Neural progenitor cell (in vitro differentiated cells): ENCODE data around the gene STRN3. TPM values are rescaled to one million over a fixed set of nuclear protein-coding genes. Genes with fewer than 3 reads are reported as not detected.
A peak's percentile ranks its signal among the peaks of the same experiment; 100 is the strongest.

Experiments
- DNase-seq: peaks from one replicate; pipeline ENCODE4 v3.0.0-alpha.2; 2016; ENCODE audit warnings: low spot score
- H2AFZ ChIP-seq: fragments of 200-600 bp; sonication (generic); replicated peaks from 2 replicates; pipeline ENCODE4 v1.6.1; 2016; ENCODE audit warnings: antibody characterized with exemption
- H3F3A ChIP-seq: fragments of 200-600 bp; sonication (generic); 2 replicates; pipeline ENCODE4 v1.6.1; 2016; ENCODE audit warnings: antibody characterized with exemption, low read depth
- H3K27ac ChIP-seq: fragments of 200-600 bp; sonication (generic); 2 replicates; pipeline ENCODE4 v1.5.1; 2016; ENCODE audit warnings: mild to moderate bottlenecking
- H3K27me3 ChIP-seq: fragments of 200-600 bp; sonication (generic); 2 replicates; pipeline ENCODE4 v1.6.1; 2016; ENCODE audit warnings: mild to moderate bottlenecking, moderate library complexity
- H3K36me3 ChIP-seq: fragments of 200-600 bp; sonication (generic); 2 replicates; pipeline ENCODE4 v1.5.1; 2016
- H3K4me1 ChIP-seq: fragments of 200-600 bp; sonication (generic); 2 replicates; pipeline ENCODE4 v1.6.1; 2016; ENCODE audit warnings: mixed run types
- H3K4me2 ChIP-seq: fragments of 200-600 bp; sonication (generic); 2 replicates; pipeline ENCODE4 v1.6.1; 2016
- H3K4me3 ChIP-seq: fragments of 200-600 bp; sonication (generic); 2 replicates; pipeline ENCODE4 v1.5.1; 2016
- H3K79me2 ChIP-seq: fragments of 200-600 bp; sonication (generic); 2 replicates; pipeline ENCODE4 v1.6.1; 2016; ENCODE audit warnings: low read depth
- H3K9ac ChIP-seq: fragments of 200-600 bp; sonication (generic); 2 replicates; pipeline ENCODE4 v1.6.1; 2016
- H3K9me3 ChIP-seq: fragments of 200-600 bp; sonication (generic); 2 replicates; pipeline ENCODE4 v1.5.1; 2016; ENCODE audit warnings: low read depth
- H4K20me1 ChIP-seq: fragments of 200-600 bp; sonication (generic); 2 replicates; pipeline ENCODE4 v1.6.1; 2016; ENCODE audit warnings: low read depth
- H3K27ac Mint-ChIP-seq: 3 replicates; pipeline ENCODE4 v1.8.0; 2021; ENCODE audit warnings: mixed read lengths
- H3K27me3 Mint-ChIP-seq: 2 replicates; pipeline ENCODE4 v1.8.0; 2022; ENCODE audit warnings: low read depth, mild to moderate bottlenecking, inconsistent platforms, moderate library complexity, mixed read lengths; ENCODE audit not compliant: insufficient read depth
- H3K36me3 Mint-ChIP-seq: 3 replicates; pipeline ENCODE4 v1.8.0; 2021; ENCODE audit warnings: mixed read lengths
- H3K4me1 Mint-ChIP-seq: 3 replicates; pipeline ENCODE4 v1.8.0; 2021; ENCODE audit warnings: mixed read lengths
- H3K4me3 Mint-ChIP-seq: 3 replicates; pipeline ENCODE4 v1.8.0; 2021; ENCODE audit warnings: mild to moderate bottlenecking, moderate library complexity, mixed read lengths
- H3K9me3 Mint-ChIP-seq: 3 replicates; pipeline ENCODE4 v1.8.0; 2020; ENCODE audit warnings: mixed read lengths
- EZH2 ChIP-seq: fragments of 200-600 bp; sonication (generic); IDR thresholded peaks from 2 replicates; pipeline ENCODE4 v1.6.1; 2017; ENCODE audit warnings: antibody characterized with exemption, mild to moderate bottlenecking, moderate library complexity
- EZH2phosphoT487 ChIP-seq: fragments of 200-600 bp; sonication (generic); IDR thresholded peaks from 2 replicates; pipeline ENCODE4 v1.6.1; 2017; ENCODE audit warnings: antibody characterized with exemption
- total RNA-seq: library from RNA; depleted of rRNA; stranded (reverse); fragments of >200 nt; gene quantifications from 2 replicates; pipeline ENCODE4 v1.2.3, GENCODE V29; 2015; ENCODE audit warnings: low replicate concordance
- TF ChIP-seq, protein P1 (sequence below): fragments of 200-600 bp; sonication (generic); IDR thresholded peaks from 2 replicates; pipeline ENCODE4 v1.5.1; 2017; ENCODE audit warnings: antibody characterized with exemption, mild to moderate bottlenecking

The STRN3 gene
- total RNA-seq, 1 donor from 2014 or later, result 104 TPM

DNA sequence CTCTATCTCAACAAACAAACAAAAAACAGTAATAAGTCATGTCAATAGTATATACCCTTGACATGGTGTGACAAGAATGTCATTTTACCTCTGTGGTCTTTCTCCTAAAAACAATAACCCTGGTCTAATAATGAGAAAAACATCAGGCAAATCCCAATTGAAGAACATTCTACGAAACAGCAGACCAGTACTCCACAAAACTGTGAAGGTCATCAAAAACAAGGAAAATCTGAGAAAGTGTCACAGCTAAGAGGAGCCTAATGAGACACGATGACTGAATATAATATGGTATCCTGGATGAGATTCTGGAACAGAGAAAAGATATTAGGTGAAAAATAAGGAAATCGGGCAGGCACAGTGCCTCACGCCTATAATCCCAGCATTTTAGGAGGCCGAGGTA lies 157.4 kb downstream of the STRN3 start:
- peaks cover 5% of the 10 kb centered on the region for H3F3A ChIP-seq
- H2AFZ ChIP-seq, result no peak overlapping the region
- no peak overlapping the region for H3K27ac ChIP-seq
- Mint-ChIP-seq H3K4me3 (no peak overlapping the region), H3K9me3 (no peaks in the 10 kb centered on the region), H3K27ac (no peak overlapping the region), H3K27me3 (peaks cover 10% of the 10 kb centered on the region), H3K36me3 (no peaks in the 10 kb centered on the region), H3K4me1 (peaks cover 5% of the 10 kb centered on the region)
- H3K36me3 ChIP-seq, result no peaks in the 10 kb centered on the region
- H3K4me1 ChIP-seq, result peaks cover 5% of the 10 kb centered on the region
- no peaks in the 10 kb centered on the region for H3K79me2 ChIP-seq
- H3K9me3 ChIP-seq, result no peaks in the 10 kb centered on the region
- H3K9ac ChIP-seq, result no peak overlapping the region
- H3K4me2 ChIP-seq, result no peak overlapping the region
- TF ChIP-seq EZH2phosphoT487 (no peak), EZH2 (no peak)
- TF ChIP-seq, protein P1, sequence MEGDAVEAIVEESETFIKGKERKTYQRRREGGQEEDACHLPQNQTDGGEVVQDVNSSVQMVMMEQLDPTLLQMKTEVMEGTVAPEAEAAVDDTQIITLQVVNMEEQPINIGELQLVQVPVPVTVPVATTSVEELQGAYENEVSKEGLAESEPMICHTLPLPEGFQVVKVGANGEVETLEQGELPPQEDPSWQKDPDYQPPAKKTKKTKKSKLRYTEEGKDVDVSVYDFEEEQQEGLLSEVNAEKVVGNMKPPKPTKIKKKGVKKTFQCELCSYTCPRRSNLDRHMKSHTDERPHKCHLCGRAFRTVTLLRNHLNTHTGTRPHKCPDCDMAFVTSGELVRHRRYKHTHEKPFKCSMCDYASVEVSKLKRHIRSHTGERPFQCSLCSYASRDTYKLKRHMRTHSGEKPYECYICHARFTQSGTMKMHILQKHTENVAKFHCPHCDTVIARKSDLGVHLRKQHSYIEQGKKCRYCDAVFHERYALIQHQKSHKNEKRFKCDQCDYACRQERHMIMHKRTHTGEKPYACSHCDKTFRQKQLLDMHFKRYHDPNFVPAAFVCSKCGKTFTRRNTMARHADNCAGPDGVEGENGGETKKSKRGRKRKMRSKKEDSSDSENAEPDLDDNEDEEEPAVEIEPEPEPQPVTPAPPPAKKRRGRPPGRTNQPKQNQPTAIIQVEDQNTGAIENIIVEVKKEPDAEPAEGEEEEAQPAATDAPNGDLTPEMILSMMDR, result no peak
- H3K27me3 ChIP-seq, result peaks cover 16% of the 10 kb centered on the region
- DNase-seq, result no peak
- H4K20me1 ChIP-seq, result no peaks in the 10 kb centered on the region
- no peak overlapping the region for H3K4me3 ChIP-seq

DNA sequence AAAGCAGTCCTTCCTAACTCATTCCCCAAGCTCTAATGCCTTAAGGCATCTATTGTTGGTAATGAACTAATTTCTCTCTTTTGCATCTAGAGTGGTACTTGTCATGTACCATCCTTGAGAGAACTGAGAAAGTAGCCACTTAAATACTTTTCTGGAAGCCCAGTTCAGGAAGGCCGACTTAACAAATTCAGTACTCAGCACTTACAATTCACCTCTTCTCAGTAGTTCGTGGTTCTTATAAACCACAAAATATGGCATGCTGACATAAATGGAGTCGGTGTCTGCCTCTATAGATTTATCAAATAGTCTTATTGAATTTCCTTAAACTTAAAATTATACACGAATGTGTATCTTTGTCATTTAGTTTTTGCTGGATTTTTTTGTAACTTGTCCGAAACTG lies 161.2 kb downstream of the STRN3 start:
- Histone ChIP-seq H3K4me2 (no peak overlapping the region), H3K27me3 (no peaks in the 10 kb centered on the region), H3K4me3 (no peak overlapping the region), H3K4me1 (no peaks in the 10 kb centered on the region), H3K79me2 (no peaks in the 10 kb centered on the region), H3K9me3 (no peaks in the 10 kb centered on the region), H4K20me1 (no peaks in the 10 kb centered on the region), H3K36me3 (no peaks in the 10 kb centered on the region), H3F3A (no peaks in the 10 kb centered on the region), H3K27ac (no peak overlapping the region), H3K9ac (no peak overlapping the region), H2AFZ (no peak overlapping the region)
- no peaks in the 10 kb centered on the region for H3K36me3 Mint-ChIP-seq
- no peaks in the 10 kb centered on the region for H3K4me1 Mint-ChIP-seq
- H3K4me3 Mint-ChIP-seq, result no peak overlapping the region
- DNase-seq, result no peak
- no peaks in the 10 kb centered on the region for H3K27me3 Mint-ChIP-seq
- no peak for TF ChIP-seq EZH2
- TF ChIP-seq, protein P1, result no peak
- no peak for TF ChIP-seq EZH2phosphoT487
- no peak overlapping the region for H3K27ac Mint-ChIP-seq
- H3K9me3 Mint-ChIP-seq, result no peaks in the 10 kb centered on the region

DNA sequence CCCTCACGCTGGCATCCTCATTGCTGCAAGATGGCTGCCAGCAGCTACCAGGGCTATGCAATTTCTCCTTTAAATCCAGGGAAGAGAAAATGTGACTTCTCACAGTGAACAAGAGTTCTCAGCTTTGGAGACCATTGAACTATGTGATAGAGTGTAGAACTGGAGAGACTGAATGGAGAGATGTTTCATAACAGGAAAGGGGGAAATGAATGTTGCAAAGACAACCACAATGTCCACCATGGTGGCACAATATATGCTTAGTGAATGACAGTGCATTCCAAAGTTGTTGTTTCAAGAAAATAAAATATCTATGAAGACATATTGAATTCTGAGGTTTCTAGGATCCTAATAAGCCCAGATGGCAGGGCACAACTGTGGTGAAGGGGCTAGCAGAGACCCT lies 165.0 kb downstream of the STRN3 start:
- no peaks in the 10 kb centered on the region for H4K20me1 ChIP-seq
- peak overlapping the region; percentile 31 for H3K27ac Mint-ChIP-seq
- no peaks in the 10 kb centered on the region for H3K79me2 ChIP-seq
- H3K4me1 Mint-ChIP-seq, result no peaks in the 10 kb centered on the region
- no peak overlapping the region for H2AFZ ChIP-seq
- H3K4me2 ChIP-seq, result no peak overlapping the region
- no peaks in the 10 kb centered on the region for H3F3A ChIP-seq
- H3K4me3 ChIP-seq, result no peak overlapping the region
- H3K9me3 Mint-ChIP-seq, result no peaks in the 10 kb centered on the region
- no peaks in the 10 kb centered on the region for H3K9me3 ChIP-seq
- H3K4me3 Mint-ChIP-seq, result no peak overlapping the region
- no peaks in the 10 kb centered on the region for H3K36me3 Mint-ChIP-seq
- no peaks in the 10 kb centered on the region for H3K27me3 ChIP-seq
- DNase-seq, result no peak
- H3K9ac ChIP-seq, result no peak overlapping the region
- no peaks in the 10 kb centered on the region for H3K4me1 ChIP-seq
- H3K27ac ChIP-seq, result no peak overlapping the region
- H3K36me3 ChIP-seq, result no peaks in the 10 kb centered on the region
- TF ChIP-seq EZH2 (no peak), EZH2phosphoT487 (no peak)
- TF ChIP-seq, protein P1, result no peak
- H3K27me3 Mint-ChIP-seq, result no peaks in the 10 kb centered on the region
